Gastrocnemius medialis (tissue), 4 donors: ENCODE data around the gene SRPK3. TPM values are rescaled to one million over a fixed set of nuclear protein-coding genes. Genes with fewer than 3 reads are reported as not detected.

ENCODE experiments used
- ATAC-seq, 2 donors: fragments of 150-250 bp; one replicate each; pipeline ENCODE4 v1.9.1; 2016
- DNase-seq, 2 donors: peaks; one replicate each; pipeline ENCODE4 v3.0.0-alpha.2; 2019
- H3K27ac ChIP-seq, 4 donors: fragments of 200-600 bp; sonication (generic); 1 replicate in 1 of 4; 2 replicates in 3 of 4; pipeline ENCODE4 v1.5.1; 2016 to 2018; ENCODE audit warnings: mild to moderate bottlenecking in 2 of 4, moderate library complexity in 1 of 4
- H3K27me3 ChIP-seq, 3 donors: fragments of 200-600 bp; sonication (generic) in 2 of 3; 1 replicate in 1 of 3; 2 replicates in 2 of 3; pipeline versions ENCODE4 v1.5.1 to v1.6.0; 2016 to 2019; ENCODE audit warnings: mild to moderate bottlenecking in 1 of 3, moderate library complexity in 1 of 3
- H3K36me3 ChIP-seq, 2 donors: fragments of 200-600 bp; sonication (generic) in 1 of 2; one replicate each; pipeline ENCODE4 v1.5.1; 2017 to 2018
- H3K4me1 ChIP-seq, 2 donors: fragments of 200-600 bp; sonication (generic) in 1 of 2; one replicate each; pipeline ENCODE4 v1.5.1; 2016 to 2017; ENCODE audit warnings: mild to moderate bottlenecking in 2 of 2
- H3K4me3 ChIP-seq, 4 donors: fragments of 200-600 bp; sonication (generic) in 3 of 4; 1 replicate in 1 of 4; 2 replicates in 3 of 4; pipeline ENCODE4 v1.5.1; 2016 to 2019; ENCODE audit warnings: mild to moderate bottlenecking in 2 of 4
- H3K9me3 ChIP-seq, 3 donors: fragments of 200-600 bp; sonication (generic) in 2 of 3; 1 replicate in 1 of 3; 2 replicates in 2 of 3; pipeline ENCODE4 v1.5.1; 2016 to 2019
- CTCF ChIP-seq, 5 experiments: fragments of 450-650 bp in 3 of 5; fragments of 200-600 bp in 2 of 5; sonication (generic) in 2 of 5; IDR thresholded peaks in 4 of 5; conservative IDR thresholded peaks in 1 of 5; 1 replicate in 4 of 5; 2 replicates in 1 of 5; pipeline ENCODE4 v1.5.1; 2016 to 2019; ENCODE audit warnings: antibody characterized with exemption in 5 of 5, mild to moderate bottlenecking in 3 of 5, moderate library complexity in 3 of 5
- POLR2A ChIP-seq, 2 donors: fragments of 450-650 bp; IDR thresholded peaks; one replicate each; pipeline ENCODE4 v1.6.1; 2017; ENCODE audit warnings: antibody characterized with exemption in 2 of 2, mild to moderate bottlenecking in 2 of 2, moderate library complexity in 2 of 2
- in situ Hi-C, 4 donors: fragments of 200-750 bp; cut with MboI; loops; one replicate each; pipeline versions ENCODE4 v1.15.0 to v1.8.0; 2017; ENCODE audit warnings: low sequenced_read_pairs in 4 of 4
- intact Hi-C: fragments of 100-400 bp; cut with DNase I; formaldehyde crosslinking; loops from one replicate; pipeline ENCODE4 v1.15.1; 2023; ENCODE audit warnings: low total_unique reads
- total RNA-seq, 4 donors: library from RNA; depleted of rRNA; stranded (reverse); fragments of >200 nt; gene quantifications; one replicate each; pipeline versions ENCODE4 v1.1.0 to v1.2.3, GENCODE V29; 2016

SRPK3 gene
- total RNA-seq, 4 donors from 2014 or later, result 30.3 to 39.9 (median 33.8) TPM

DNA sequence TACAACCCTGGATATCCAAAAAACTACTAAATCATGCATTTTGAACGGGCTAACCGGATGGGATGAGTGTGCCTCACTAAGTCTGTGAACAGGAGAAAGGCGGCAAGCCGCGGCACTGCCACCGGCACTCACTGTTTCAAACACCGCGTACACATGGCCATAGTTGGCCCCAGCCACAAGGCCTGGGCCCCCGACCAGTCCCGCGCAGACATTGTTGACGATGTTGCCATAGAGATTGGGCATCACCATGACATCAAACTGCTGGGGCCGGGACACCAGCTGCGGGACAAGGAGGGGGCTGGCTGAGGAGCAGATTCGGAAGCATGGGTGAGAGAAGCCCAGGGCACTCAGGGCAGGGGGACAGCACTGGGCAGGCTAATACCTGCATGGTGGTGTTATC is 5.8 kb downstream of the SRPK3 start:
- intact Hi-C loops (no loop called here), in situ Hi-C loops (loop anchor here in 3 of 4 donors (25.0 kb wide), 2 partner anchors 151 to 176 kb away; partner anchors contain the start of genes HCFC1 (in 2 of the 3), TMEM187 (in 2 of the 3), ARHGAP4 (in 1 of the 3) and NAA10 (in 1 of the 3))
- TF ChIP-seq POLR2A (IDR thresholded peaks at IDR 0.05) (no peak), CTCF (IDR thresholded peaks at IDR 0.05 in 4 of 5, conservative IDR thresholded peaks at IDR 0.05 in 1 of 5) (no peak)
- no peak for ATAC-seq
- peaks cover 0 to 21% of the 10 kb centered on the region in 2 donors for H3K4me1 ChIP-seq
- H3K36me3 ChIP-seq, result peaks cover 0 to 11% of the 10 kb centered on the region in 2 donors
- no peaks in the 10 kb centered on the region for H3K27me3 ChIP-seq
- DNase-seq, result no peak
- H3K9me3 ChIP-seq, result no peaks in the 10 kb centered on the region
- H3K27ac ChIP-seq, result no peak overlapping the region
- no peak overlapping the region for H3K4me3 ChIP-seq

- H3K4me3 ChIP-seq, result no peak overlapping the region
- intact Hi-C loops, result loop anchor here (5.0 to 10.0 kb wide), 3 partner anchors 105 to 585 kb away; partner anchors contain the start of genes EMD, FLNA and SLC6A8
- no peak for ATAC-seq
- no peak for TF ChIP-seq CTCF (IDR thresholded peaks at IDR 0.05 in 4 of 5, conservative IDR thresholded peaks at IDR 0.05 in 1 of 5)
- no peak for TF ChIP-seq POLR2A (IDR thresholded peaks at IDR 0.05)
- no peaks in the 10 kb centered on the region for H3K9me3 ChIP-seq
- no peak for DNase-seq
- in situ Hi-C loops, result loop anchor here in 3 of 4 donors (25.0 kb wide), 2 partner anchors 148 to 173 kb away; partner anchors contain the start of genes HCFC1 (in 2 of the 3), TMEM187 (in 2 of the 3), ARHGAP4 (in 1 of the 3) and NAA10 (in 1 of the 3)
- H3K4me1 ChIP-seq, result peaks cover 6 to 16% of the 10 kb centered on the region in 2 donors
- no peaks in the 10 kb centered on the region for H3K27me3 ChIP-seq
- no peak overlapping the region for H3K27ac ChIP-seq
- peaks cover 0 to 11% of the 10 kb centered on the region in 2 donors for H3K36me3 ChIP-seq
Measured at GRCh38 chrX:153789654-153790053, 8.8 kb downstream of the SRPK3 start.

- DNase-seq (no peak), ATAC-seq (no peak)
- intact Hi-C loops, result loop anchor here (5.0 to 10.0 kb wide), 3 partner anchors 106 to 584 kb away; partner anchors contain the start of genes EMD, FLNA and SLC6A8
- in situ Hi-C loops, result loop anchor here in 3 of 4 donors (25.0 kb wide), 2 partner anchors 146 to 171 kb away; partner anchors contain the start of genes HCFC1 (in 2 of the 3), TMEM187 (in 2 of the 3), ARHGAP4 (in 1 of the 3) and NAA10 (in 1 of the 3)
- peak overlapping the region in 1 of 4 donors; percentile 98 for H3K27ac ChIP-seq
- no peak overlapping the region for H3K4me3 ChIP-seq
- H3K4me1 ChIP-seq, result peaks cover 6 to 16% of the 10 kb centered on the region in 2 donors
- peaks cover 0 to 11% of the 10 kb centered on the region in 2 donors for H3K36me3 ChIP-seq
- no peaks in the 10 kb centered on the region for H3K9me3 ChIP-seq
- H3K27me3 ChIP-seq, result no peaks in the 10 kb centered on the region
- TF ChIP-seq CTCF (IDR thresholded peaks at IDR 0.05 in 4 of 5, conservative IDR thresholded peaks at IDR 0.05 in 1 of 5), result no peak
- TF ChIP-seq POLR2A (IDR thresholded peaks at IDR 0.05), result no peak
Measured at GRCh38 chrX:153791104-153791852, 10.4 kb downstream of the SRPK3 start.

GRCh38 chrX:153792368-153792767 is 11.5 kb downstream of the SRPK3 start:
- in situ Hi-C loops, result loop anchor here in 3 of 4 donors (25.0 kb wide), 2 partner anchors 145 to 170 kb away; partner anchors contain the start of genes HCFC1 (in 2 of the 3), TMEM187 (in 2 of the 3), ARHGAP4 (in 1 of the 3) and NAA10 (in 1 of the 3)
- peak overlapping the region in 3 of 4 donors; percentile 93 to 98 (median 97) for H3K27ac ChIP-seq

More at GRCh38 chrX:153792368-153792767, 11.5 kb downstream of the SRPK3 start:
- H3K27me3 ChIP-seq, result no peaks in the 10 kb centered on the region
- no peak for ATAC-seq
- intact Hi-C loops, result loop anchor here (5.0 to 10.0 kb wide), 3 partner anchors 108 to 582 kb away; partner anchors contain the start of genes EMD, FLNA and SLC6A8
- peaks cover 6 to 16% of the 10 kb centered on the region in 2 donors for H3K4me1 ChIP-seq
- DNase-seq, result no peak
- H3K9me3 ChIP-seq, result no peaks in the 10 kb centered on the region
- H3K4me3 ChIP-seq, result no peak overlapping the region
- peaks cover 0 to 9% of the 10 kb centered on the region in 2 donors for H3K36me3 ChIP-seq
- TF ChIP-seq CTCF (IDR thresholded peaks at IDR 0.05 in 4 of 5, conservative IDR thresholded peaks at IDR 0.05 in 1 of 5) (no peak), POLR2A (IDR thresholded peaks at IDR 0.05) (no peak)
